ENCODE measurements around the gene BCL2L2.

Gene BCL2L2

GRCh38 chr14:23294734-23295561 is 11.7 kb upstream of the BCL2L2 start:
- DNase-seq: peak; percentile 50
- Mint-ChIP-seq H3K27me3 (no peaks in the 10 kb centered on the region), H3K9me3 (no peaks in the 10 kb centered on the region), H3K27ac (peak overlapping the region; percentile 75), H3K4me1 (peaks cover 20% of the 10 kb centered on the region), H3K4me3 (no peak overlapping the region), H3K36me3 (ENCODE audit: low read depth) (peaks cover 4% of the 10 kb centered on the region)
- peak; percentile 74 for ATAC-seq

- Mint-ChIP-seq H3K9me3 (no peaks in the 10 kb centered on the region), H3K27ac (no peak overlapping the region), H3K4me3 (no peak overlapping the region), H3K4me1 (peaks cover 29% of the 10 kb centered on the region), H3K27me3 (no peaks in the 10 kb centered on the region), H3K36me3 (ENCODE audit: low read depth) (peaks cover 5% of the 10 kb centered on the region)
- DNase-seq (no peak), ATAC-seq (no peak)
Observed at GRCh38 chr14:23296012-23296777, 10.4 kb upstream of the BCL2L2 start.

- Mint-ChIP-seq H3K4me3 (no peak overlapping the region), H3K9me3 (no peaks in the 10 kb centered on the region), H3K27me3 (no peaks in the 10 kb centered on the region), H3K36me3 (ENCODE audit: low read depth) (peaks cover 5% of the 10 kb centered on the region), H3K4me1 (peaks cover 29% of the 10 kb centered on the region), H3K27ac (no peak overlapping the region)
- DNase-seq (no peak), ATAC-seq (no peak)
Observed at GRCh38 chr14:23297096-23297495, 9.5 kb upstream of the BCL2L2 start.

- Mint-ChIP-seq H3K9me3 (no peaks in the 10 kb centered on the region), H3K27ac (no peak overlapping the region), H3K4me3 (no peak overlapping the region), H3K4me1 (peaks cover 32% of the 10 kb centered on the region), H3K27me3 (no peaks in the 10 kb centered on the region), H3K36me3 (ENCODE audit: low read depth) (peaks cover 7% of the 10 kb centered on the region)
- DNase-seq: no peak
- no peak for ATAC-seq
Observed at GRCh38 chr14:23297611-23298277, 8.9 kb upstream of the BCL2L2 start.

- Mint-ChIP-seq H3K36me3 (ENCODE audit: low read depth) (peaks cover 7% of the 10 kb centered on the region), H3K4me1 (peaks cover 32% of the 10 kb centered on the region), H3K4me3 (peak overlapping the region; percentile 36), H3K9me3 (no peaks in the 10 kb centered on the region), H3K27ac (peak overlapping the region; percentile 46), H3K27me3 (no peaks in the 10 kb centered on the region)
- ATAC-seq: no peak
- no peak for DNase-seq
Observed at GRCh38 chr14:23299211-23299957, 7.2 kb upstream of the BCL2L2 start.

GRCh38 chr14:23299986-23300686 is 6.5 kb upstream of the BCL2L2 start:
- Mint-ChIP-seq H3K4me1 (peaks cover 26% of the 10 kb centered on the region), H3K4me3 (peak overlapping the region; percentile 88), H3K27ac (peak overlapping the region; percentile 91), H3K9me3 (no peaks in the 10 kb centered on the region), H3K36me3 (ENCODE audit: low read depth) (peaks cover 7% of the 10 kb centered on the region), H3K27me3 (peaks cover 2% of the 10 kb centered on the region)
- ATAC-seq: no peak
- no peak for DNase-seq

- peaks cover 23% of the 10 kb centered on the region for H3K4me1 Mint-ChIP-seq
- ATAC-seq: no peak
- peak; percentile 34 for DNase-seq
- H3K27me3 Mint-ChIP-seq: peaks cover 6% of the 10 kb centered on the region
- H3K27ac Mint-ChIP-seq: peak overlapping the region; percentile 91
- H3K4me3 Mint-ChIP-seq: peak overlapping the region; percentile 88
- H3K9me3 Mint-ChIP-seq: no peaks in the 10 kb centered on the region
- peaks cover 7% of the 10 kb centered on the region for H3K36me3 Mint-ChIP-seq (ENCODE audit: low read depth)
Observed at GRCh38 chr14:23300687-23301223, 5.9 kb upstream of the BCL2L2 start.

GRCh38 chr14:23301288-23301968 is 5.2 kb upstream of the BCL2L2 start:
- no peaks in the 10 kb centered on the region for H3K9me3 Mint-ChIP-seq
- H3K27me3 Mint-ChIP-seq: peaks cover 11% of the 10 kb centered on the region
- peaks cover 27% of the 10 kb centered on the region for H3K4me1 Mint-ChIP-seq
- H3K4me3 Mint-ChIP-seq: peak overlapping the region; percentile 98
- H3K27ac Mint-ChIP-seq: peak overlapping the region; percentile 91
- H3K36me3 Mint-ChIP-seq (ENCODE audit: low read depth): peaks cover 7% of the 10 kb centered on the region
- peak; percentile 98 for DNase-seq
- ATAC-seq: peak; percentile 88

GRCh38 chr14:23301969-23302289 is 4.7 kb upstream of the BCL2L2 start:
- H3K4me1 Mint-ChIP-seq: peaks cover 27% of the 10 kb centered on the region
- H3K27ac Mint-ChIP-seq: peak overlapping the region; percentile 91

GRCh38 chr14:23302290-23303225 is 4.1 kb upstream of the BCL2L2 start, which contains the start of gene PPP1R3E:
PPP1R3E (minus strand) TSS chr14:23302859; CDS start chr14:23302576, 283 bp downstream.
- Mint-ChIP-seq H3K4me3 (peak within 1 kb of the TSS; percentile 98), H3K36me3 (ENCODE audit: low read depth) (peaks cover 5% of the 10 kb centered on the region), H3K4me1 (peaks cover 27% of the 10 kb centered on the region), H3K9me3 (no peaks in the 10 kb centered on the region), H3K27ac (peak within 1 kb of the TSS; percentile 100), H3K27me3 (peaks cover 18% of the 10 kb centered on the region)
- peak; percentile 48 for ATAC-seq
- DNase-seq: peak; percentile 91

More at GRCh38 chr14:23301969-23302289, 4.7 kb upstream of the BCL2L2 start:
- no peaks in the 10 kb centered on the region for H3K9me3 Mint-ChIP-seq
- H3K4me3 Mint-ChIP-seq: peak overlapping the region; percentile 98
- peaks cover 12% of the 10 kb centered on the region for H3K27me3 Mint-ChIP-seq
- DNase-seq: no peak
- H3K36me3 Mint-ChIP-seq (ENCODE audit: low read depth): peaks cover 7% of the 10 kb centered on the region
- ATAC-seq: peak; percentile 6

- Mint-ChIP-seq H3K4me1 (peaks cover 16% of the 10 kb centered on the region), H3K27ac (no peak overlapping the region), H3K9me3 (no peaks in the 10 kb centered on the region), H3K36me3 (ENCODE audit: low read depth) (peaks cover 2% of the 10 kb centered on the region), H3K4me3 (peak overlapping the region; percentile 42), H3K27me3 (peaks cover 23% of the 10 kb centered on the region)
- no peak for DNase-seq
- ATAC-seq: no peak
Observed at GRCh38 chr14:23307146-23307530, 505 bp downstream of the BCL2L2 start.

All from activated naive CD8-positive, alpha-beta T cell treated with anti-CD3 and anti-CD28 coated beads, Interleukin-2, amount 50 U/mL, for 24 hours (primary cell).